ENCODE measurements around the gene HMGXB3.

DNA sequence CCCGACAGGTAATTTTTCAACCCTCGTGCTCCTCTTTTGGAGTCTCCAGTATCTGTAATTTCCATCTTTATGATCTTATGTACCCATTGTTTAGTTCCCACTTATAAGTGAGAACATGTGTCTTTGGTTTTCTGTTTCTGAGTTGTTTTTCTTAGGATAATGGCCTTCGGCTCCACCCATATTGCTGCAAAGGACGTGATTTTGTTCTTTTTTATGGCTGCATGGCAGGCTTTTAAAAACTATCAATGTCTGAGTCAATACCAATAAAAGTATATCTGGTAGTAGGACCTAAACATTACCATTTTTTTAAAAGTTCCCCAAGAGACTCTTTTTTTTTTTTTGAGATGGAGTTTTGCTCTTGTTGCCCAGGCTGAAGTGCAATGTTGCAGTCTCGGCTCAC is 43.9 kb upstream of the HMGXB3 start:
- TF ChIP-seq, protein P1, sequence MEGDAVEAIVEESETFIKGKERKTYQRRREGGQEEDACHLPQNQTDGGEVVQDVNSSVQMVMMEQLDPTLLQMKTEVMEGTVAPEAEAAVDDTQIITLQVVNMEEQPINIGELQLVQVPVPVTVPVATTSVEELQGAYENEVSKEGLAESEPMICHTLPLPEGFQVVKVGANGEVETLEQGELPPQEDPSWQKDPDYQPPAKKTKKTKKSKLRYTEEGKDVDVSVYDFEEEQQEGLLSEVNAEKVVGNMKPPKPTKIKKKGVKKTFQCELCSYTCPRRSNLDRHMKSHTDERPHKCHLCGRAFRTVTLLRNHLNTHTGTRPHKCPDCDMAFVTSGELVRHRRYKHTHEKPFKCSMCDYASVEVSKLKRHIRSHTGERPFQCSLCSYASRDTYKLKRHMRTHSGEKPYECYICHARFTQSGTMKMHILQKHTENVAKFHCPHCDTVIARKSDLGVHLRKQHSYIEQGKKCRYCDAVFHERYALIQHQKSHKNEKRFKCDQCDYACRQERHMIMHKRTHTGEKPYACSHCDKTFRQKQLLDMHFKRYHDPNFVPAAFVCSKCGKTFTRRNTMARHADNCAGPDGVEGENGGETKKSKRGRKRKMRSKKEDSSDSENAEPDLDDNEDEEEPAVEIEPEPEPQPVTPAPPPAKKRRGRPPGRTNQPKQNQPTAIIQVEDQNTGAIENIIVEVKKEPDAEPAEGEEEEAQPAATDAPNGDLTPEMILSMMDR (IDR thresholded peaks at IDR 0.05) = no peak
- no peak for TF ChIP-seq POLR2A (IDR thresholded peaks at IDR 0.05)

All from body of pancreas (tissue), 4 donors.